ENCODE data around the gene CAND1. TPM values are rescaled to one million over a fixed set of nuclear protein-coding genes. Genes with fewer than 3 reads are reported as not detected.

CAND1 gene
- total RNA-seq, 2 donors from 2014 or later: 23.1 to 24.8 TPM

- DNase-seq (ENCODE audit: low spot score): no peak
- Histone ChIP-seq H3K9me3 (no peaks in the 10 kb centered on the region), H3K4me1 (peaks cover 0 to 30% of the 10 kb centered on the region in 2 donors), H3K27me3 (no peaks in the 10 kb centered on the region), H3K4me3 (no peak overlapping the region), H3K36me3 (no peaks in the 10 kb centered on the region), H3K27ac (no peak overlapping the region)
- TF ChIP-seq CTCF (IDR thresholded peaks at IDR 0.05): no peak
Observed at GRCh38 chr12:67280572-67280971, 11.4 kb downstream of the CAND1 start.

GRCh38 chr12:67284561-67284960, 15.4 kb downstream of the CAND1 start:
- DNase-seq (ENCODE audit: low spot score): no peak
- Histone ChIP-seq H3K4me1 (peaks cover 0 to 13% of the 10 kb centered on the region in 2 donors), H3K9me3 (no peaks in the 10 kb centered on the region), H3K27ac (no peak overlapping the region), H3K27me3 (no peaks in the 10 kb centered on the region), H3K36me3 (no peaks in the 10 kb centered on the region), H3K4me3 (no peak overlapping the region)
- TF ChIP-seq CTCF (IDR thresholded peaks at IDR 0.05): no peak

GRCh38 chr12:67286257-67286656, 17.1 kb downstream of the CAND1 start:
- H3K27ac ChIP-seq: no peak overlapping the region
- no peak overlapping the region for H3K4me3 ChIP-seq
- no peak for TF ChIP-seq CTCF (IDR thresholded peaks at IDR 0.05)
- H3K9me3 ChIP-seq: no peaks in the 10 kb centered on the region
- H3K36me3 ChIP-seq: no peaks in the 10 kb centered on the region
- H3K27me3 ChIP-seq: no peaks in the 10 kb centered on the region
- no peaks in the 10 kb centered on the region for H3K4me1 ChIP-seq
- no peak for DNase-seq (ENCODE audit: low spot score)

GRCh38 chr12:67287311-67287710, 18.2 kb downstream of the CAND1 start:
- H3K4me3 ChIP-seq: no peak overlapping the region
- TF ChIP-seq CTCF (IDR thresholded peaks at IDR 0.05): no peak

GRCh38 chr12:67288561-67288960, 19.4 kb downstream of the CAND1 start:
- TF ChIP-seq CTCF (IDR thresholded peaks at IDR 0.05): no peak
- no peak overlapping the region for H3K4me3 ChIP-seq
- no peaks in the 10 kb centered on the region for H3K9me3 ChIP-seq
- no peaks in the 10 kb centered on the region for H3K36me3 ChIP-seq
- DNase-seq (ENCODE audit: low spot score): no peak
- H3K4me1 ChIP-seq: no peaks in the 10 kb centered on the region
- no peaks in the 10 kb centered on the region for H3K27me3 ChIP-seq
- no peak overlapping the region for H3K27ac ChIP-seq

More at GRCh38 chr12:67287311-67287710, 18.2 kb downstream of the CAND1 start:
- no peak overlapping the region for H3K27ac ChIP-seq
- H3K36me3 ChIP-seq: no peaks in the 10 kb centered on the region
- no peaks in the 10 kb centered on the region for H3K4me1 ChIP-seq
- H3K27me3 ChIP-seq: no peaks in the 10 kb centered on the region
- no peak for DNase-seq (ENCODE audit: low spot score)
- no peaks in the 10 kb centered on the region for H3K9me3 ChIP-seq

GRCh38 chr12:67290378-67290777, 21.2 kb downstream of the CAND1 start:
- H3K4me1 ChIP-seq: no peaks in the 10 kb centered on the region
- H3K27me3 ChIP-seq: no peaks in the 10 kb centered on the region
- no peaks in the 10 kb centered on the region for H3K9me3 ChIP-seq
- no peak overlapping the region for H3K27ac ChIP-seq
- peaks cover 8% of the 10 kb centered on the region for H3K36me3 ChIP-seq
- no peak for TF ChIP-seq CTCF (IDR thresholded peaks at IDR 0.05)
- no peak for DNase-seq (ENCODE audit: low spot score)
- H3K4me3 ChIP-seq: no peak overlapping the region

Data from right atrium auricular region (tissue), 2 donors.